Keratinocyte (primary cell): ENCODE results near the gene GREB1. TPM values are rescaled to one million over a fixed set of nuclear protein-coding genes. Genes with fewer than 3 reads are reported as not detected.

ENCODE experiments used
- DNase-seq: peaks from one replicate; pipeline ENCODE4 v3.0.0-alpha.2; 2011; ENCODE audit warnings: low read depth, missing footprints, low spot score
- FAIRE-seq: peaks from 2 replicates; lab custom pipeline; 2011; peaks lifted over from hg19 to GRCh38; lab: Jason Lieb, UNC
- H2AFZ ChIP-seq: 2 replicates; pipeline ENCODE4 v1.6.0; 2012; ENCODE audit warnings: low read length, control low read depth, inconsistent platforms; ENCODE audit not compliant: control insufficient read depth
- H3K27ac ChIP-seq: 2 replicates; pipeline ENCODE4 v1.5.1; 2011; ENCODE audit warnings: low read length; ENCODE audit not compliant: control insufficient read depth, insufficient read depth
- H3K27me3 ChIP-seq: 3 replicates; pipeline ENCODE4 v1.6.0; 2011; ENCODE audit warnings: low read length; ENCODE audit not compliant: control insufficient read depth, insufficient read depth; ENCODE audit errors: extremely low read depth
- H3K36me3 ChIP-seq, 2 experiments: 2 replicates in 1 of 2; 3 replicates in 1 of 2; pipeline ENCODE4 v1.5.1; 2011; ENCODE audit warnings: low read length in 2 of 2, mild to moderate bottlenecking in 1 of 2; ENCODE audit not compliant: control insufficient read depth in 2 of 2, insufficient read depth in 2 of 2; ENCODE audit errors: extremely low read depth in 1 of 2
- H3K4me1 ChIP-seq: 3 replicates; pipeline ENCODE4 v1.5.1; 2011; ENCODE audit warnings: low read length; ENCODE audit not compliant: control insufficient read depth, insufficient read depth; ENCODE audit errors: extremely low read depth
- H3K4me2 ChIP-seq: 3 replicates; pipeline ENCODE4 v1.6.0; 2011; ENCODE audit warnings: low read depth, low read length; ENCODE audit not compliant: control insufficient read depth, insufficient read depth; ENCODE audit errors: extremely low read depth
- H3K4me3 ChIP-seq, 3 experiments: fragments of 200-600 bp in 1 of 3; sonication (generic) in 1 of 3; 2 replicates in 2 of 3; 3 replicates in 1 of 3; pipeline ENCODE4 v1.5.1; 2011 to 2016; ENCODE audit warnings: low read length in 3 of 3, mild to moderate bottlenecking in 3 of 3, control low read depth in 2 of 3, inconsistent platforms in 1 of 3, low read depth in 1 of 3, mixed read lengths in 1 of 3, mixed run types in 1 of 3, moderate library complexity in 1 of 3; ENCODE audit not compliant: control insufficient read depth in 2 of 3, insufficient read depth in 2 of 3; ENCODE audit errors: extremely low read depth in 1 of 3
- H3K79me2 ChIP-seq: 2 replicates; pipeline ENCODE4 v1.6.0; 2012; ENCODE audit warnings: low read length; ENCODE audit not compliant: control insufficient read depth, insufficient read depth
- H3K9ac ChIP-seq: 3 replicates; pipeline ENCODE4 v1.6.0; 2011; ENCODE audit warnings: low read length; ENCODE audit not compliant: control insufficient read depth, insufficient read depth; ENCODE audit errors: extremely low read depth
- H3K9me1 ChIP-seq: 3 replicates; pipeline ENCODE4 v1.6.0; 2011; ENCODE audit warnings: low read length; ENCODE audit not compliant: control insufficient read depth, insufficient read depth; ENCODE audit errors: extremely low read depth
- H3K9me3 ChIP-seq: 2 replicates; pipeline ENCODE4 v1.5.1; 2012; ENCODE audit warnings: low read depth, low read length; ENCODE audit not compliant: control insufficient read depth
- H4K20me1 ChIP-seq: 3 replicates; pipeline ENCODE4 v1.6.0; 2011; ENCODE audit warnings: low read length; ENCODE audit not compliant: control insufficient read depth, insufficient read depth; ENCODE audit errors: extremely low read depth
- EZH2 ChIP-seq: IDR thresholded peaks from one replicate; pipeline ENCODE4 v1.6.1; 2012; ENCODE audit warnings: inconsistent platforms, mild to moderate bottlenecking, low read length, moderate library complexity
- dilution Hi-C: fragments of 300-500 bp; cut with MboI; formaldehyde crosslinking; loops from one replicate; pipeline ENCODE4 v1.7.0; 2020; ENCODE audit warnings: low sequenced_read_pairs; ENCODE audit not compliant: extremely low pct_ligation_motif_present
- polyA plus RNA-seq, 5 experiments: library from polyadenylated mRNA; depleted of rRNA in 3 of 5; stranded (reverse) in 3 of 5; stranded (forward) in 1 of 5; unstranded in 1 of 5; fragments of >200 nt; gene quantifications; 1 replicate in 1 of 5; 2 replicates in 3 of 5; 3 replicates in 1 of 5; pipeline versions ENCODE4 v1.2.1 to v1.2.3, GENCODE V29; 2011 to 2012; ENCODE audit warnings: missing spikeins in 2 of 5, low read depth in 1 of 5, low replicate concordance in 1 of 5
- TF ChIP-seq, protein P1 (sequence below), 3 experiments: IDR thresholded peaks in 1 of 3; conservative IDR thresholded peaks in 1 of 3; optimal IDR thresholded peaks in 1 of 3; 2 replicates in 2 of 3; 3 replicates in 1 of 3; pipeline versions ENCODE3 to v1.5.1; 2011; ENCODE audit warnings: low read length in 3 of 3, mild to moderate bottlenecking in 3 of 3, moderate library complexity in 2 of 3, control low read depth in 1 of 3, inconsistent platforms in 1 of 3; ENCODE audit not compliant: insufficient read depth in 2 of 3; ENCODE audit errors: extremely low read depth in 1 of 3

The GREB1 gene
- polyA plus RNA-seq, 1 donor (not counting 4 experiments of a cell fraction or from before 2014, with no cell fraction given), result 0.13 TPM

DNA sequence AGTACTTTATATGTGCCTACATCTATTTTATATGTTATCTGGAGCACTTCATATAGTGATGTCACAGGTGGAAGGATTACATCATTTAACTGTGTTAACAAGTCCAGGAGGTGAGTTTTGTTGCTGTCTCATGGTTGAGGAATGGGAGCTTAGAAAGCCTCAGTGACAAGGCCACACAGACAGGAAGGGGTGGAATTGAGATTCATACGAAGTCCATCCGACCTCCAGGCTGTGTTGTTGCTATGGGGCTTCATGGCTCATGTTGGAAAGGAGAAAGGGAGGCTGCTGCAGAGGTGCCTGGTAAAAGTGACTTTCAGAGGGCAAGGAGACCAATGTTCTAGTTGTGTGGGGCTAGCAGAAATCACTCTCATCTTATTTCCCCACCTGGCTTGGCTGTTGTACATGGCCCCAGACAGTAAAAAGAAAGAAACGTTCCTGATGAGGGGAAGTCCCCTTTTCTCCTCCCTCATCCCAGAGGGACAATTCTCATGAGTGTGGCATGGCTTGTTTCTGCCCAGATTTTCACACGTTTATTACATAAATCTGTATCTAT, 31.0 kb upstream of the GREB1 start:
- H3K9ac ChIP-seq, result no peak overlapping the region
- no peaks in the 10 kb centered on the region for H3K9me3 ChIP-seq
- peaks cover 3% of the 10 kb centered on the region for H3K27me3 ChIP-seq
- FAIRE-seq, result no peak
- peaks cover 7% of the 10 kb centered on the region for H3K4me1 ChIP-seq
- peak; percentile 4 for DNase-seq
- H4K20me1 ChIP-seq, result no peaks in the 10 kb centered on the region
- no peak overlapping the region for H3K4me3 ChIP-seq
- no peak overlapping the region for H3K27ac ChIP-seq
- no peak overlapping the region for H2AFZ ChIP-seq
- no peaks in the 10 kb centered on the region for H3K79me2 ChIP-seq
- TF ChIP-seq, protein P1, sequence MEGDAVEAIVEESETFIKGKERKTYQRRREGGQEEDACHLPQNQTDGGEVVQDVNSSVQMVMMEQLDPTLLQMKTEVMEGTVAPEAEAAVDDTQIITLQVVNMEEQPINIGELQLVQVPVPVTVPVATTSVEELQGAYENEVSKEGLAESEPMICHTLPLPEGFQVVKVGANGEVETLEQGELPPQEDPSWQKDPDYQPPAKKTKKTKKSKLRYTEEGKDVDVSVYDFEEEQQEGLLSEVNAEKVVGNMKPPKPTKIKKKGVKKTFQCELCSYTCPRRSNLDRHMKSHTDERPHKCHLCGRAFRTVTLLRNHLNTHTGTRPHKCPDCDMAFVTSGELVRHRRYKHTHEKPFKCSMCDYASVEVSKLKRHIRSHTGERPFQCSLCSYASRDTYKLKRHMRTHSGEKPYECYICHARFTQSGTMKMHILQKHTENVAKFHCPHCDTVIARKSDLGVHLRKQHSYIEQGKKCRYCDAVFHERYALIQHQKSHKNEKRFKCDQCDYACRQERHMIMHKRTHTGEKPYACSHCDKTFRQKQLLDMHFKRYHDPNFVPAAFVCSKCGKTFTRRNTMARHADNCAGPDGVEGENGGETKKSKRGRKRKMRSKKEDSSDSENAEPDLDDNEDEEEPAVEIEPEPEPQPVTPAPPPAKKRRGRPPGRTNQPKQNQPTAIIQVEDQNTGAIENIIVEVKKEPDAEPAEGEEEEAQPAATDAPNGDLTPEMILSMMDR (optimal IDR thresholded peaks at IDR 0.05 in 1 of 3, IDR thresholded peaks at IDR 0.05 in 1 of 3, conservative IDR thresholded peaks at IDR 0.05 in 1 of 3; ENCODE audit: extremely low read depth in 1 of 3, insufficient read depth in 2 of 3, low read length in 3 of 3), result no peak
- TF ChIP-seq EZH2, result no peak
- no peaks in the 10 kb centered on the region for H3K9me1 ChIP-seq
- no peak overlapping the region for H3K4me2 ChIP-seq
- H3K36me3 ChIP-seq, result no peaks in the 10 kb centered on the region
- dilution Hi-C loops, result no loop called here

DNA sequence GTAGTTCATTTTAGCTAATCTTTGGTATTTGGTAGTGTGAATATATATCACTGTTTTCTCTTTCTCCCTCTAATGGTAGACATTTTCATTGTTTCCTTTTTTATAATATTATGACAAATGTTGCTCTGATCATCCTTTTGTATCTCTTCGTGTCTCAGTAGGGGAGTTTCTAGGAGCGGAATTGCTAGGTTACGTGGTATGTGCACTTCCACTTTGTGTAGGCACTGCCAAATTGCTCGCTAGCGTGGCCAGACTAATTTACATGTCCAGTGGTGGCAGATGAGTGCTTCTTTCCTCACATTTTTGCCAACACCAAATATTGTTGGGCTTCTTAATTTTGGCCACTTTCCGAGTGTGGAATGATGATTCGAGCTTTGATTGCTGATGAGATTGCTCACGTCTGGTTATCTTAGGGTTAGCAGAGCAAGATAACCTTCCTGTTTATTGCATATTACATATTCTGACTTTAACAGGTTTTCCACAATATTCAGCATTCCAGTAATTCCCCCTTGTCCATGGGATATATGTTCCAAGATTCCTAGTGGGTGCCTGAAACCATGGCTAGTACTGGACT, 30.4 kb upstream of the GREB1 start:
- Histone ChIP-seq H3K9me3 (no peaks in the 10 kb centered on the region), H3K4me3 (no peak overlapping the region), H3K9me1 (no peaks in the 10 kb centered on the region), H4K20me1 (no peaks in the 10 kb centered on the region), H3K4me1 (peaks cover 7% of the 10 kb centered on the region), H3K36me3 (no peaks in the 10 kb centered on the region), H3K4me2 (no peak overlapping the region), H3K27me3 (peaks cover 3% of the 10 kb centered on the region), H2AFZ (no peak overlapping the region), H3K79me2 (no peaks in the 10 kb centered on the region), H3K9ac (no peak overlapping the region), H3K27ac (no peak overlapping the region)
- dilution Hi-C loops, result no loop called here
- DNase-seq (no peak), FAIRE-seq (no peak)
- TF ChIP-seq EZH2, result no peak
- TF ChIP-seq, protein P1 (optimal IDR thresholded peaks at IDR 0.05 in 1 of 3, IDR thresholded peaks at IDR 0.05 in 1 of 3, conservative IDR thresholded peaks at IDR 0.05 in 1 of 3; ENCODE audit: extremely low read depth in 1 of 3, insufficient read depth in 2 of 3, low read length in 3 of 3), result no peak
